Skin of body (tissue), 2 donors: ENCODE measurements around the gene FAM177B. TPM values are rescaled to one million over a fixed set of nuclear protein-coding genes. Genes with fewer than 3 reads are reported as not detected.

Experiments
- DNase-seq: peaks from one replicate; lab custom pipeline; 2025; lab: John Stamatoyannopoulos, UW
- total RNA-seq: library from RNA; depleted of rRNA; stranded (reverse); fragments of >200 nt; gene quantifications from one replicate; pipeline ENCODE4 v1.2.3, GENCODE V29; 2014

Gene FAM177B
- total RNA-seq, 1 donor from 2014 or later = 0.20 TPM

- DNase-seq = no peak
These were observed 48.5 kb downstream of the FAM177B start for GRCh38 chr1:222785529-222785928.

GRCh38 chr1:222786121-222786520, 49.1 kb downstream of the FAM177B start:
- DNase-seq = no peak

- DNase-seq = peak; percentile 24
These were observed 50.7 kb downstream of the FAM177B start for GRCh38 chr1:222787729-222788128.

DNA sequence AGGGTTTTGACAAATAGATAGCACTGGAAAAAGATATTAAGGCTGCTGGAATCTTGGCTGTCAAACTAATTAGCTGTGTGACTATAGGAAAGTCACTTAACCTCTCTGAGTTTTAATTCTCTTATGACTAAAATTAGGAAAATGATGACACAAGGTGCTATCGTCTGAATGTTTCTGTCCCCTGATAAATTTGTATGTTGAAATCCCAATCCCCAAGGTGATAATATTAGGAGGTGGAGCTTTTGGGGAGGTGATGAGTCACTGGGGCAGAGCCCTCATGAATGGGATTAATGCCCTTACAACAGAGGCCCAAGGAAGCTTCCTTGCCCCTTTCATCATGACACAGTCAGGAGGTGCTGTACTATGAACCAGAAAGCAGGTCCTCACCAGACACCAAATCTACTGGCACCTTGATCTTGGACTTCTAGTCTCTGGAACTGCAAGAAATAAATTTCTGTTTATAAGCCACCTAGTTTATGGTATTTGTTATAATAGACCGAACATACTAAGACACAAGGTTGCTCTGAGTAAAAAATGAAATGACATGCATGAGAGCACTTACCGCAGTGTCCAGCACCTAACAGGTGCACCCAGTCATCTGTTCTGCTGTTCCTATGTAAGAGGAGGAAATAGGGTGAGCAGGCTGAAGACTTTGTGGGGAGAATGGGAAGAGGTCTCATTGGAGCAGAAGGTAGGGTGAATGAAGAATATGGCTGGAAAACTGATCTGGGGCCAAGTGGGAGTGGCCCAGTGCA, 51.6 kb downstream of the FAM177B start:
- DNase-seq = no peak

- DNase-seq = no peak
These were observed 53.1 kb downstream of the FAM177B start for GRCh38 chr1:222790115-222790514.

DNA sequence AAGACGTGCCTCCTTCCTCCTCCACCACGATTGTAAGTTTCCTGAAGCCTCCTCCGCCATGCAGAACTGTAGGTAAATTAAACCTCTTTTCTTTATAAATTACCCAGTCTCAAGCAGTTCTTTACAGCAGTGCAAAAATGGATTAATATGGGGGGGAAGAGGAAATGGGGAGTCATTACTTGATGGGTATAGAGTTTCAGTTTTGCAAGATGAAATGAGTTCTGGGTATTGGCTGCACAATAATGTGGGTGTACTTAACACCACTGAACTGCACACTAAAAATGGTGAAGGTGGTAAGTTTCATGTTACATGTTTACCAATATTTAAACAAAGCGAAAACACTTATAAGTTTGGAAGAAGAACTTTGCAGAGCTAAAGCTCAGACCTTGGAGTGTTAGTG, 53.5 kb downstream of the FAM177B start:
- DNase-seq = no peak

DNA sequence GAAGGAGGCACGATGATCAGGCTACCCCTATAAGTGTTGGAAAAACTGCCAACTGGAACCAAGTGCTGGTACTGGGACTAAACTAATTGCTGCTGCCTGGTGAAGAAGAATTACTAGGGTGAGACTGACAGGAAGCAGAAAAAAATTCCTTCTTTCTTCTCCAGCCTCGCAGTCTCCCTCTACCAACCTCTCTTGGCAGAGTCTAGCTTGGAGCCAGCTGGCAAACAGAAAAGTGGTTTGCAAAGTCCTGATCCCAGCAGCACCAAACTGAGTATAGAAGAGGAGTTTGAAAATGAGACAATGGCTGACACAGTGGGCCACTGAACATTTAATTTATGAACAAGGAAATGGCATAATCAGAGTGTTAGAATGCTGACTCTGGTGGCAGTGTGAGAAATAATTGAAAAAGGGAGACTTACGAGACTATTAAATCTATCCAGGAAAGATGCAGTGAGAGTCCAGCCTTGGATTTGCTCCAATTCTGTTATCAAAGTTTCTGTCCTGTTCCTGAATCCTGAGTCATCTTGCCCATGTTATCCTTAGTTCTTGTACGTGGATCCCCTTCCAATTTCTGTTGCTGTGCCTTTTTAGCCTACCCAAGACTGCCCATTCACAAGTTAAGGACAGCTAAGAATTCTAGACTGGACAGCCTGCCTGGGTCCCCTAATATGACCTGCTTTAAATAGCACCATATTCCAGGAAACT, 54.2 kb downstream of the FAM177B start:
- DNase-seq = no peak

- DNase-seq = peak; percentile 43
These were observed 55.7 kb downstream of the FAM177B start for GRCh38 chr1:222792744-222793143.

GRCh38 chr1:222794656-222795474, 57.9 kb downstream of the FAM177B start:
- DNase-seq = no peak

DNA sequence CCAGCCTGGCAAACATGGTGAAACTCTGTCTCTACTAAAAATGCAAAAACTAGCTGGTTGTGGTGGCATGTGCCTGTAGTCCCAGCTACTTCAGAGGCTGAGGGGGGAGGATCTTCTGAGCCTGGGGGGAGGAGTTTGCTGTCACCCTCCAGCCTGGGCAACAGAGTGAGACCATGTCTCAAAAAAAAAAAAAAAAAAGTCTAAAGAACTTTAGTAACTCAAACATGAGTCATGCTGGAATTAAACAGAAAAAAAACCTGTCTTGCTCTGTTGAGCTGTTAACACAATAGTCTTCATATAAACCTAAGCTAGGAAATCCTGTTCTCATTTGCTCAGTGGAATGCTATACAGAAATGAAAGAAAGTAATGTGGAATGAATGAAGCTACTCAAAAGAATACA, 61.1 kb downstream of the FAM177B start:
- DNase-seq = no peak

DNA sequence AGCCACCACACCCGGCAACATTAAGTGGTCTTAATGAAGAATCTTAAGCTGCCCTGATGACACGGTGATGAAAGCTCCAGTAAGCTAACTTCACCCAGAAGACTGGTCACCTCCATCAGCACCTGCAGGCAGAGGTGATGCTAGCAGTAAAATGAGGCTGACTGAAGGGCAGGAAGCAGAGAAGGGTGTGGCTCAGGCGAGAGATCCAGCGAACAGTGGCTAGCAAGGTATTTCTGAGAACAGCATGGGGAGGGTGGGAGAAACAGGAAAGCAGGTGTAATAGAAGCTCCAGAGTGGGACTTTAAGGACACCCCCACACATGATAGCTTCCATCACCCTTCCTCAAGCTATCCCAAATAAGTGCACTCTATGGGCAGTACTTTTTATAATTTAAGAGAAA, 62.0 kb downstream of the FAM177B start:
- no peak for DNase-seq

Other genes with a start within 250 kb of the FAM177B start
- 0.10 TPM for gene HHIPL2, start 189.1 kb upstream of the FAM177B start, total RNA-seq
- gene TAF1A, start 147.3 kb upstream of the FAM177B start, total RNA-seq = 11.1 TPM
- 44.8 TPM for gene MIA3, start 119.1 kb upstream of the FAM177B start, total RNA-seq
- 47.0 TPM for gene AIDA, start 24.7 kb upstream of the FAM177B start, total RNA-seq
- gene BROX, start 24.6 kb upstream of the FAM177B start, total RNA-seq = 33.1 TPM
- gene DISP1, start 77.8 kb downstream of the FAM177B start, total RNA-seq = 5.1 TPM